Measurements from ENCODE around the gene NBAS. TPM values are rescaled to one million over a fixed set of nuclear protein-coding genes. Genes with fewer than 3 reads are reported as not detected.

Gene NBAS
- total and polyA plus RNA-seq, 2 donors (not counting 3 experiments of a cell fraction or from before 2014, with no cell fraction given): 29.4 to 43.0 TPM

DNA sequence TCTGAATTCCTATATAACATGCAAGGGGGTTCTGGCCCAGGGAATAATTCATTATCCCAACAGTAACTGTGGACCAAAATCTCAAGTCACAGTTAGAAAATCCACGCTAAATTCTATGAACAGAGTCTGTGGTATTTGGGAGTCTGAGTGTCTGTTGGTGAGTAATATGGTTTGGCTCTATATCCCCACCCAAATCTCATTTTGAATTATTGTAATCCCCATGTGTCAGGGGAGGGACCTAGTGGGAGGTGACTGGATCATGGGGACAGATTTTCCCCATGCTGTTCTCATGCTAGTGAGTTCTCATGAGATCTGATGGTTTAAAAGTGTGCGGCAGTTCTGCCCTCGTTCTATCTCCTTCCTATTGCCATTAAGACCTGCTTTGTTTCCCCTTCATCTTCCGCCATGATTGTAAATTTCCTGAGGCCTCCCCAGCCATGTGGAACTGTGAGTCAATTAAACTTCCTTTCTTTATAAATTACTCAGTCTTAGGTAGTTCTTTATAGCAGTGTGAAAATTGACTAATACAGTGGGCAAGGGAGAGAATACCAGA lies 68.3 kb downstream of the NBAS start:
- Histone ChIP-seq H3K4me3 (replicated peaks in 1 of 3; ENCODE audit: insufficient read depth in 1 of 3, low read depth in 1 of 3, low read length in 3 of 3) (no peak overlapping the region), H3K27me3 (ENCODE audit: control insufficient read depth in 2 of 2, insufficient read depth in 2 of 2, low read length in 2 of 2) (no peaks in the 10 kb centered on the region), H3K36me3 (ENCODE audit: control insufficient read depth in 2 of 2, extremely low read depth in 1 of 2, insufficient read depth in 2 of 2, low read length in 2 of 2) (no peaks in the 10 kb centered on the region), H3K79me2 (ENCODE audit: control insufficient read depth, insufficient read depth, low read length) (no peaks in the 10 kb centered on the region), H3K4me2 (ENCODE audit: insufficient read depth, low read length) (no peak overlapping the region), H2AFZ (ENCODE audit: low read depth, low read length) (peak overlapping the region; percentile 28), H3K9ac (replicated peaks; ENCODE audit: extremely low read depth, insufficient read depth, low read length) (no peak overlapping the region), H3K9me3 (replicated peaks; ENCODE audit: control insufficient read depth, insufficient read depth, low read length) (no peaks in the 10 kb centered on the region), H4K20me1 (replicated peaks; ENCODE audit: control insufficient read depth, extremely low read depth, insufficient read depth, low read length) (no peaks in the 10 kb centered on the region), H3K27ac (ENCODE audit: insufficient read depth, low read depth, low read length) (no peak overlapping the region), H3K4me1 (ENCODE audit: control insufficient read depth, extremely low read depth, insufficient read depth, low read length) (no peaks in the 10 kb centered on the region), H3K9me1 (replicated peaks; ENCODE audit: control insufficient read depth, extremely low read depth, insufficient read depth, low read length) (no peaks in the 10 kb centered on the region)
- CTCF ChIA-PET: interaction anchor here (1.1 kb wide), 1 partner anchor 42 kb away, joined by 3 read pairs; no protein-coding TSS in a partner anchor
- dilution Hi-C loops (cut with MboI; ENCODE audit: extremely low pct_ligation_motif_present, low sequenced_read_pairs): no loop called here
- TF ChIP-seq, protein P1, sequence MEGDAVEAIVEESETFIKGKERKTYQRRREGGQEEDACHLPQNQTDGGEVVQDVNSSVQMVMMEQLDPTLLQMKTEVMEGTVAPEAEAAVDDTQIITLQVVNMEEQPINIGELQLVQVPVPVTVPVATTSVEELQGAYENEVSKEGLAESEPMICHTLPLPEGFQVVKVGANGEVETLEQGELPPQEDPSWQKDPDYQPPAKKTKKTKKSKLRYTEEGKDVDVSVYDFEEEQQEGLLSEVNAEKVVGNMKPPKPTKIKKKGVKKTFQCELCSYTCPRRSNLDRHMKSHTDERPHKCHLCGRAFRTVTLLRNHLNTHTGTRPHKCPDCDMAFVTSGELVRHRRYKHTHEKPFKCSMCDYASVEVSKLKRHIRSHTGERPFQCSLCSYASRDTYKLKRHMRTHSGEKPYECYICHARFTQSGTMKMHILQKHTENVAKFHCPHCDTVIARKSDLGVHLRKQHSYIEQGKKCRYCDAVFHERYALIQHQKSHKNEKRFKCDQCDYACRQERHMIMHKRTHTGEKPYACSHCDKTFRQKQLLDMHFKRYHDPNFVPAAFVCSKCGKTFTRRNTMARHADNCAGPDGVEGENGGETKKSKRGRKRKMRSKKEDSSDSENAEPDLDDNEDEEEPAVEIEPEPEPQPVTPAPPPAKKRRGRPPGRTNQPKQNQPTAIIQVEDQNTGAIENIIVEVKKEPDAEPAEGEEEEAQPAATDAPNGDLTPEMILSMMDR (IDR thresholded peaks at IDR 0.05; ENCODE audit: extremely low read depth in 1 of 2, insufficient read depth in 1 of 2, low read depth in 1 of 2, low read length in 2 of 2): no peak
- peak; percentile 21 for TF ChIP-seq FOS (IDR thresholded peaks at IDR 0.05; ENCODE audit: borderline replicate concordance, insufficient read depth, low read length)
- FAIRE-seq: peak; percentile 74
- DNase-seq (ENCODE audit: low read depth, low spot score): peak; percentile 49
- POLR2A ChIA-PET: no interaction called here
- intact Hi-C loops (cut with micrococcal nuclease): loop anchor here (2.0 kb wide), 1 partner anchor 68 kb away; the partner anchor contains the start of gene NBAS
- BruUV-seq (replicated peaks): no TSS peak

GRCh38 chr2:15486770-15487169 lies 74.4 kb downstream of the NBAS start:
- CTCF ChIA-PET: interaction anchor here (1.4 kb wide), 1 partner anchor 64 kb away, joined by 3 read pairs; no protein-coding TSS in a partner anchor
- dilution Hi-C loops (cut with MboI; ENCODE audit: extremely low pct_ligation_motif_present, low sequenced_read_pairs): no loop called here

More at GRCh38 chr2:15486770-15487169, 74.4 kb downstream of the NBAS start:
- Histone ChIP-seq H3K4me1 (ENCODE audit: control insufficient read depth, extremely low read depth, insufficient read depth, low read length) (no peaks in the 10 kb centered on the region), H3K27me3 (ENCODE audit: control insufficient read depth in 2 of 2, insufficient read depth in 2 of 2, low read length in 2 of 2) (no peaks in the 10 kb centered on the region), H3K4me3 (replicated peaks in 1 of 3; ENCODE audit: insufficient read depth in 1 of 3, low read depth in 1 of 3, low read length in 3 of 3) (no peak overlapping the region), H3K9me3 (replicated peaks; ENCODE audit: control insufficient read depth, insufficient read depth, low read length) (no peaks in the 10 kb centered on the region), H2AFZ (ENCODE audit: low read depth, low read length) (no peak overlapping the region), H3K4me2 (ENCODE audit: insufficient read depth, low read length) (no peak overlapping the region), H3K27ac (ENCODE audit: insufficient read depth, low read depth, low read length) (no peak overlapping the region), H3K79me2 (ENCODE audit: control insufficient read depth, insufficient read depth, low read length) (no peaks in the 10 kb centered on the region), H4K20me1 (replicated peaks; ENCODE audit: control insufficient read depth, extremely low read depth, insufficient read depth, low read length) (no peaks in the 10 kb centered on the region), H3K9me1 (replicated peaks; ENCODE audit: control insufficient read depth, extremely low read depth, insufficient read depth, low read length) (no peaks in the 10 kb centered on the region), H3K9ac (replicated peaks; ENCODE audit: extremely low read depth, insufficient read depth, low read length) (no peak overlapping the region), H3K36me3 (ENCODE audit: control insufficient read depth in 2 of 2, extremely low read depth in 1 of 2, insufficient read depth in 2 of 2, low read length in 2 of 2) (no peaks in the 10 kb centered on the region)
- intact Hi-C loops (cut with micrococcal nuclease): no loop called here
- TF ChIP-seq MYC (IDR thresholded peaks at IDR 0.05; ENCODE audit: low read depth, low read length) (no peak), POLR2AphosphoS5 (IDR thresholded peaks at IDR 0.05; ENCODE audit: insufficient read depth, low read depth, low read length) (no peak), JUN (IDR thresholded peaks at IDR 0.05; ENCODE audit: borderline replicate concordance, insufficient read depth, insufficient read length, low read depth) (no peak), FOS (IDR thresholded peaks at IDR 0.05; ENCODE audit: borderline replicate concordance, insufficient read depth, low read length) (no peak), GATA2 (IDR thresholded peaks at IDR 0.05; ENCODE audit: insufficient read depth, insufficient read length, low read depth, low read length) (no peak), POLR2A (IDR thresholded peaks at IDR 0.05; ENCODE audit: low read depth, low read length) (no peak), EZH2 (IDR thresholded peaks at IDR 0.05; ENCODE audit: borderline replicate concordance, low read depth, low read length, severe bottlenecking) (no peak)
- TF ChIP-seq, protein P2, sequence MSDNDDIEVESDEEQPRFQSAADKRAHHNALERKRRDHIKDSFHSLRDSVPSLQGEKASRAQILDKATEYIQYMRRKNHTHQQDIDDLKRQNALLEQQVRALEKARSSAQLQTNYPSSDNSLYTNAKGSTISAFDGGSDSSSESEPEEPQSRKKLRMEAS (IDR thresholded peaks at IDR 0.05; ENCODE audit: insufficient read depth, insufficient read length): no peak
- TF ChIP-seq, protein P1 (IDR thresholded peaks at IDR 0.05; ENCODE audit: extremely low read depth in 1 of 2, insufficient read depth in 1 of 2, low read depth in 1 of 2, low read length in 2 of 2): no peak
- FAIRE-seq: no peak
- no TSS peak for BruUV-seq (replicated peaks)
- DNase-seq (ENCODE audit: low read depth, low spot score): no peak
- POLR2A ChIA-PET: no interaction called here

All from endothelial cell of umbilical vein (primary cell).